IMR-90 (cell line): ENCODE results near the gene ADARB2. TPM values are rescaled to one million over a fixed set of nuclear protein-coding genes. Genes with fewer than 3 reads are reported as not detected.

Experiments used
- ATAC-seq: fragments of 200-7000 bp; cut with Tn5 transposase; 2 replicates; pipeline ENCODE4 v1.9.1; 2020; ENCODE audit warnings: low read depth, mild to moderate bottlenecking, moderate library complexity
- BruUV-seq: library from RNA; stranded (reverse); fragments of 400-500 nt; replicated peaks from 2 replicates; lab custom pipeline; 2021; lab: Mats Ljungman, UMichigan
- CTCF ChIA-PET: fragments of 300-600 bp; formaldehyde crosslinking; extraction: SDS; loops from one replicate; lab custom pipeline; 2021; ENCODE audit warnings: antibody characterized with exemption; lab: Yijun Ruan, JAX
- POLR2A ChIA-PET: fragments of 300-600 bp; sonication (Branson Sonifier 250); formaldehyde crosslinking; loops from one replicate; lab custom pipeline; 2022; ENCODE audit warnings: antibody characterized with exemption; ENCODE audit not compliant: unreplicated experiment; lab: Charles Lee
- DNase-seq: peaks from one replicate; pipeline ENCODE4 v3.0.0; 2013
- H2AFZ ChIP-seq: replicated peaks from 2 replicates; pipeline ENCODE3; 2013; ENCODE audit warnings: low read length, mild to moderate bottlenecking; ENCODE audit not compliant: poor library complexity
- H2AK5ac ChIP-seq: 2 replicates; pipeline ENCODE4 v1.6.1; 2013; ENCODE audit warnings: low read depth, low read length, inconsistent platforms
- H2AK9ac ChIP-seq: replicated peaks from 2 replicates; pipeline ENCODE3; 2013; ENCODE audit warnings: mild to moderate bottlenecking, low read depth, low read length, moderate library complexity; ENCODE audit not compliant: poor library complexity
- H2BK120ac ChIP-seq: 2 replicates; pipeline ENCODE4 v1.6.1; 2013; ENCODE audit warnings: low read depth, low read length, inconsistent platforms
- H2BK15ac ChIP-seq: 3 replicates; pipeline ENCODE4 v1.6.1; 2013; ENCODE audit warnings: low read depth, low read length, inconsistent platforms
- H2BK20ac ChIP-seq: 2 replicates; pipeline ENCODE4 v1.6.1; 2013; ENCODE audit warnings: low read depth, mild to moderate bottlenecking, inconsistent platforms, low read length, moderate library complexity
- H2BK5ac ChIP-seq: 2 replicates; pipeline ENCODE4 v1.6.1; 2013; ENCODE audit warnings: mild to moderate bottlenecking, low read depth, low read length, inconsistent platforms; ENCODE audit not compliant: poor library complexity, severe bottlenecking
- H3K14ac ChIP-seq: replicated peaks from 2 replicates; pipeline ENCODE4 v1.6.1; 2013; ENCODE audit warnings: low read depth, low read length, inconsistent platforms
- H3K18ac ChIP-seq: 2 replicates; pipeline ENCODE4 v1.6.1; 2013; ENCODE audit warnings: low read depth, low read length, control low read depth
- H3K23ac ChIP-seq: 2 replicates; pipeline ENCODE4 v1.6.1; 2013; ENCODE audit warnings: low read depth, low read length, inconsistent platforms
- H3K27ac ChIP-seq: 2 replicates; pipeline ENCODE4 v1.5.1; 2013; ENCODE audit warnings: mild to moderate bottlenecking, control low read depth, low read length; ENCODE audit not compliant: insufficient read depth
- H3K27me3 ChIP-seq: 2 replicates; pipeline ENCODE4 v1.6.1; 2013; ENCODE audit warnings: low read length; ENCODE audit not compliant: control insufficient read depth, insufficient read depth
- H3K36me3 ChIP-seq: 2 replicates; pipeline ENCODE4 v1.6.1; 2013; ENCODE audit warnings: low read length, mixed read lengths; ENCODE audit not compliant: control insufficient read depth, insufficient read depth
- H3K4ac ChIP-seq: 2 replicates; pipeline ENCODE4 v1.6.1; 2013; ENCODE audit warnings: low read depth, low read length, inconsistent platforms
- H3K4me1 ChIP-seq: 2 replicates; pipeline ENCODE4 v1.6.1; 2013; ENCODE audit warnings: low read length, mixed read lengths; ENCODE audit not compliant: control insufficient read depth, insufficient read depth
- H3K4me2 ChIP-seq: 2 replicates; pipeline ENCODE4 v1.6.1; 2013; ENCODE audit warnings: low read depth, mild to moderate bottlenecking, control low read depth, low read length, moderate library complexity
- H3K4me3 ChIP-seq: 2 replicates; pipeline ENCODE4 v1.5.1; 2013; ENCODE audit warnings: low read depth, mild to moderate bottlenecking, control low read depth, low read length, moderate library complexity; ENCODE audit not compliant: insufficient read depth
- H3K56ac ChIP-seq: 2 replicates; pipeline ENCODE4 v1.6.1; 2013; ENCODE audit warnings: low read length, inconsistent platforms; ENCODE audit not compliant: insufficient read depth; ENCODE audit errors: extremely low read depth
- H3K79me1 ChIP-seq, 2 experiments: 2 replicates each; pipeline ENCODE4 v1.6.1; 2013; ENCODE audit warnings: low read length in 2 of 2, inconsistent platforms in 1 of 2, low read depth in 1 of 2
- H3K9ac ChIP-seq: 2 replicates; pipeline ENCODE4 v1.6.1; 2013; ENCODE audit warnings: low read depth, low read length, control low read depth
- H3K9me1 ChIP-seq: 2 replicates; pipeline ENCODE4 v1.6.1; 2013; ENCODE audit warnings: low read length, inconsistent platforms; ENCODE audit not compliant: insufficient read depth
- H3K9me3 ChIP-seq: 2 replicates; pipeline ENCODE4 v1.6.1; 2013; ENCODE audit warnings: low read length; ENCODE audit not compliant: control insufficient read depth, insufficient read depth
- H4K20me1 ChIP-seq: 2 replicates; pipeline ENCODE4 v1.6.1; 2013; ENCODE audit warnings: low read length, inconsistent platforms; ENCODE audit not compliant: insufficient read depth
- H4K5ac ChIP-seq: 2 replicates; pipeline ENCODE4 v1.6.1; 2013; ENCODE audit warnings: mild to moderate bottlenecking, low read depth, low read length, control low read depth
- H4K8ac ChIP-seq, 2 experiments: 2 replicates each; pipeline ENCODE4 v1.6.1; 2013; ENCODE audit warnings: low read depth in 2 of 2, low read length in 2 of 2, control low read depth in 1 of 2, inconsistent platforms in 1 of 2
- H4K91ac ChIP-seq: 2 replicates; pipeline ENCODE4 v1.6.1; 2013; ENCODE audit warnings: low read depth, low read length, inconsistent platforms; ENCODE audit not compliant: insufficient read depth
- BHLHE40 ChIP-seq: fragments of 150-350 bp; IDR thresholded peaks from 2 replicates; pipeline ENCODE4 v1.6.1; 2016; ENCODE audit warnings: mild to moderate bottlenecking, low read depth, low read length
- CEBPB ChIP-seq: IDR thresholded peaks from 2 replicates; pipeline ENCODE4 v1.6.1; 2012; ENCODE audit warnings: low read depth, low read length, improper control_type of control experiment
- CHD1 ChIP-seq: IDR thresholded peaks from 2 replicates; pipeline ENCODE4 v1.6.1; 2012; ENCODE audit warnings: low read depth, low read length, improper control_type of control experiment
- FOS ChIP-seq: fragments of 150-350 bp; IDR thresholded peaks from 2 replicates; pipeline ENCODE4 v1.6.1; 2016; ENCODE audit warnings: low read depth, low read length
- MAZ ChIP-seq: IDR thresholded peaks from 2 replicates; pipeline ENCODE4 v1.6.1; 2012; ENCODE audit warnings: low read depth, mild to moderate bottlenecking, low read length, improper control_type of control experiment, moderate library complexity, borderline replicate concordance
- MXI1 ChIP-seq: IDR thresholded peaks from 2 replicates; pipeline ENCODE4 v1.6.1; 2012; ENCODE audit warnings: low read depth, mild to moderate bottlenecking, low read length, moderate library complexity, borderline replicate concordance
- RAD21 ChIP-seq: IDR thresholded peaks from 2 replicates; pipeline ENCODE4 v1.6.1; 2012; ENCODE audit warnings: low read length, improper control_type of control experiment
- RCOR1 ChIP-seq: IDR thresholded peaks from 2 replicates; pipeline ENCODE4 v1.6.1; 2012; ENCODE audit warnings: mild to moderate bottlenecking, low read length, improper control_type of control experiment; ENCODE audit not compliant: insufficient replicate concordance
- WGBS, 2 experiments: methylation state at CpG; one replicate each; pipeline versions ENCODE4 v1.1.5 to v1.1.7; 2013; ENCODE audit warnings: missing lambda C conversion rate in 2 of 2; ENCODE audit not compliant: insufficient read length in 1 of 2; ENCODE audit errors: extremely low coverage in 2 of 2; 5-methylcytosine and 5-hydroxymethylcytosine counted together
- dilution Hi-C: fragments of 300-500 bp; cut with HindIII; formaldehyde crosslinking; loops from one replicate; pipeline ENCODE4 v1.14.3; 2018; ENCODE audit warnings: low sequenced_read_pairs; ENCODE audit not compliant: unreplicated experiment
- in situ Hi-C: fragments of 300-500 bp; cut with MboI; formaldehyde crosslinking; loops from 3 replicates; pipeline ENCODE4 v1.14.3; 2019; ENCODE audit warnings: low sequenced_read_pairs, inconsistent platforms, mixed read lengths
- intact Hi-C: fragments of 100-400 bp; cut with micrococcal nuclease; formaldehyde crosslinking; loops from 2 replicates; pipeline ENCODE4 v1.10.0; 2022
- polyA plus RNA-seq, 3 experiments: library from polyadenylated mRNA; depleted of rRNA; stranded (reverse); fragments of >200 nt; gene quantifications; 2 replicates each; pipeline ENCODE4 v1.2.3, GENCODE V29; 2012; ENCODE audit warnings: low replicate concordance in 1 of 3
- total RNA-seq: library from RNA; depleted of rRNA; stranded (reverse); fragments of >200 nt; gene quantifications from 2 replicates; pipeline ENCODE4 v1.2.3, GENCODE V29; 2012
- TF ChIP-seq, protein P1 (sequence below): fragments of 150-350 bp; IDR thresholded peaks from 2 replicates; pipeline ENCODE4 v1.6.1; 2017; ENCODE audit warnings: mild to moderate bottlenecking, antibody characterized with exemption, low read length, low read depth
- TF ChIP-seq, protein P2 (sequence below): fragments of 150-350 bp; IDR thresholded peaks from 2 replicates; pipeline ENCODE4 v1.6.1; 2016; ENCODE audit warnings: low read depth, mild to moderate bottlenecking, low read length, moderate library complexity, borderline replicate concordance
- TF ChIP-seq, protein P3 (sequence below): conservative IDR thresholded peaks from 2 replicates; pipeline ENCODE4 v1.5.1; 2012; ENCODE audit warnings: mild to moderate bottlenecking, low read depth, low read length, improper control_type of control experiment

Gene ADARB2
- total and polyA plus RNA-seq, 2 of the 4 experiments (the other 2 are of a cell fraction) = not detected

GRCh38 chr10:1402016-1402770 is 335.1 kb downstream of the ADARB2 start:
- TF ChIP-seq BHLHE40 = no peak
- TF ChIP-seq, protein P1, sequence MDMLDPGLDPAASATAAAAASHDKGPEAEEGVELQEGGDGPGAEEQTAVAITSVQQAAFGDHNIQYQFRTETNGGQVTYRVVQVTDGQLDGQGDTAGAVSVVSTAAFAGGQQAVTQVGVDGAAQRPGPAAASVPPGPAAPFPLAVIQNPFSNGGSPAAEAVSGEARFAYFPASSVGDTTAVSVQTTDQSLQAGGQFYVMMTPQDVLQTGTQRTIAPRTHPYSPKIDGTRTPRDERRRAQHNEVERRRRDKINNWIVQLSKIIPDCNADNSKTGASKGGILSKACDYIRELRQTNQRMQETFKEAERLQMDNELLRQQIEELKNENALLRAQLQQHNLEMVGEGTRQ = no peak
- no peak for TF ChIP-seq RAD21
- TF ChIP-seq MXI1 = no peak
- TF ChIP-seq FOS = no peak
- TF ChIP-seq RCOR1 = no peak
- no peak for TF ChIP-seq CEBPB
- TF ChIP-seq, protein P2, sequence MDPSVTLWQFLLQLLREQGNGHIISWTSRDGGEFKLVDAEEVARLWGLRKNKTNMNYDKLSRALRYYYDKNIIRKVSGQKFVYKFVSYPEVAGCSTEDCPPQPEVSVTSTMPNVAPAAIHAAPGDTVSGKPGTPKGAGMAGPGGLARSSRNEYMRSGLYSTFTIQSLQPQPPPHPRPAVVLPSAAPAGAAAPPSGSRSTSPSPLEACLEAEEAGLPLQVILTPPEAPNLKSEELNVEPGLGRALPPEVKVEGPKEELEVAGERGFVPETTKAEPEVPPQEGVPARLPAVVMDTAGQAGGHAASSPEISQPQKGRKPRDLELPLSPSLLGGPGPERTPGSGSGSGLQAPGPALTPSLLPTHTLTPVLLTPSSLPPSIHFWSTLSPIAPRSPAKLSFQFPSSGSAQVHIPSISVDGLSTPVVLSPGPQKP = no peak
- TF ChIP-seq MAZ = no peak
- no peak for TF ChIP-seq CHD1
- TF ChIP-seq, protein P3, sequence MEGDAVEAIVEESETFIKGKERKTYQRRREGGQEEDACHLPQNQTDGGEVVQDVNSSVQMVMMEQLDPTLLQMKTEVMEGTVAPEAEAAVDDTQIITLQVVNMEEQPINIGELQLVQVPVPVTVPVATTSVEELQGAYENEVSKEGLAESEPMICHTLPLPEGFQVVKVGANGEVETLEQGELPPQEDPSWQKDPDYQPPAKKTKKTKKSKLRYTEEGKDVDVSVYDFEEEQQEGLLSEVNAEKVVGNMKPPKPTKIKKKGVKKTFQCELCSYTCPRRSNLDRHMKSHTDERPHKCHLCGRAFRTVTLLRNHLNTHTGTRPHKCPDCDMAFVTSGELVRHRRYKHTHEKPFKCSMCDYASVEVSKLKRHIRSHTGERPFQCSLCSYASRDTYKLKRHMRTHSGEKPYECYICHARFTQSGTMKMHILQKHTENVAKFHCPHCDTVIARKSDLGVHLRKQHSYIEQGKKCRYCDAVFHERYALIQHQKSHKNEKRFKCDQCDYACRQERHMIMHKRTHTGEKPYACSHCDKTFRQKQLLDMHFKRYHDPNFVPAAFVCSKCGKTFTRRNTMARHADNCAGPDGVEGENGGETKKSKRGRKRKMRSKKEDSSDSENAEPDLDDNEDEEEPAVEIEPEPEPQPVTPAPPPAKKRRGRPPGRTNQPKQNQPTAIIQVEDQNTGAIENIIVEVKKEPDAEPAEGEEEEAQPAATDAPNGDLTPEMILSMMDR = no peak
- no TSS peak for BruUV-seq
- H2BK5ac ChIP-seq = no peak overlapping the region
- H2BK120ac ChIP-seq = no peak overlapping the region
- ChIA-PET POLR2A (no interaction called here), CTCF (no interaction called here)
- no peak overlapping the region for H4K8ac ChIP-seq
- H3K4me2 ChIP-seq = no peak overlapping the region
- H4K20me1 ChIP-seq = no peaks in the 10 kb centered on the region
- H3K27me3 ChIP-seq = no peaks in the 10 kb centered on the region
- H2AFZ ChIP-seq = no peak overlapping the region
- H3K36me3 ChIP-seq = no peaks in the 10 kb centered on the region
- H3K27ac ChIP-seq = no peak overlapping the region
- no peak overlapping the region for H2BK20ac ChIP-seq
- H2BK15ac ChIP-seq = no peak overlapping the region
- ATAC-seq (no peak), DNase-seq (no peak)
- H3K9ac ChIP-seq = no peak overlapping the region
- H3K9me3 ChIP-seq = peaks cover 75% of the 10 kb centered on the region
- no peak overlapping the region for H3K56ac ChIP-seq
- H3K9me1 ChIP-seq = no peaks in the 10 kb centered on the region
- intact Hi-C loops = no loop called here
- no peaks in the 10 kb centered on the region for H3K4me1 ChIP-seq
- no peak overlapping the region for H3K4me3 ChIP-seq
- 17% methylated on average over 1 of the region's 25 CpGs; no CpG with 5 or more reads in 1 of the 2 experiments for WGBS, 2 experiments
- H3K23ac ChIP-seq = no peak overlapping the region
- in situ Hi-C loops = no loop called here
- dilution Hi-C loops = no loop called here
- no peak overlapping the region for H3K18ac ChIP-seq
- H4K91ac ChIP-seq = no peak overlapping the region
- no peak overlapping the region for H3K14ac ChIP-seq
- no peak overlapping the region for H2AK9ac ChIP-seq
- H4K5ac ChIP-seq = no peak overlapping the region
- no peak overlapping the region for H3K4ac ChIP-seq
- no peaks in the 10 kb centered on the region for H3K79me1 ChIP-seq
- H2AK5ac ChIP-seq = no peak overlapping the region
